Esophagus muscularis mucosa (tissue), 4 donors: Measurements from ENCODE around the gene TMEM115.

Experiments used
- CTCF ChIP-seq, 3 experiments: fragments of 200-600 bp in 2 of 3; fragments of 450-650 bp in 1 of 3; sonication (generic) in 2 of 3; IDR thresholded peaks; one replicate each; pipeline ENCODE4 v1.5.1; 2017 to 2019; ENCODE audit warnings: antibody characterized with exemption in 3 of 3, mild to moderate bottlenecking in 2 of 3, moderate library complexity in 1 of 3
- EP300 ChIP-seq: sonication (generic); formaldehyde crosslinking; IDR thresholded peaks from one replicate; pipeline ENCODE4 v1.6.1; 2017; ENCODE audit warnings: antibody characterized with exemption
- POLR2A ChIP-seq: fragments of 450-650 bp; IDR thresholded peaks from one replicate; pipeline ENCODE4 v1.6.1; 2017; ENCODE audit warnings: antibody characterized with exemption, moderate library complexity, mild to moderate bottlenecking, low read depth
- POLR2AphosphoS5 ChIP-seq, 2 donors: sonication (generic); formaldehyde crosslinking; IDR thresholded peaks; one replicate each; pipeline ENCODE4 v1.6.1; 2017; ENCODE audit warnings: antibody characterized with exemption in 2 of 2

GRCh38 chr3:50325113-50325480, 34.2 kb downstream of the TMEM115 start:
- TF ChIP-seq CTCF (IDR thresholded peaks at IDR 0.05) (no peak), POLR2A (no peak), EP300 (no peak), POLR2AphosphoS5 (IDR thresholded peaks at IDR 0.05) (no peak)
